IMR-90 (cell line): Measurements from ENCODE around the gene EIF4A2. TPM values are rescaled to one million over a fixed set of nuclear protein-coding genes. Genes with fewer than 3 reads are reported as not detected.

Source experiments
- ATAC-seq: fragments of 200-7000 bp; cut with Tn5 transposase; 2 replicates; pipeline ENCODE4 v1.9.1; 2020; ENCODE audit warnings: low read depth, mild to moderate bottlenecking, moderate library complexity
- BruUV-seq: library from RNA; stranded (reverse); fragments of 400-500 nt; replicated peaks from 2 replicates; lab custom pipeline; 2021; lab: Mats Ljungman, UMichigan
- CTCF ChIA-PET: fragments of 300-600 bp; formaldehyde crosslinking; extraction: SDS; loops from one replicate; lab custom pipeline; 2021; ENCODE audit warnings: antibody characterized with exemption; lab: Yijun Ruan, JAX
- POLR2A ChIA-PET: fragments of 300-600 bp; sonication (Branson Sonifier 250); formaldehyde crosslinking; loops from one replicate; lab custom pipeline; 2022; ENCODE audit warnings: antibody characterized with exemption; ENCODE audit not compliant: unreplicated experiment; lab: Charles Lee
- DNase-seq: peaks from one replicate; pipeline ENCODE4 v3.0.0; 2013
- H2AFZ ChIP-seq: replicated peaks from 2 replicates; pipeline ENCODE3; 2013; ENCODE audit warnings: low read length, mild to moderate bottlenecking; ENCODE audit not compliant: poor library complexity
- H2AK5ac ChIP-seq: 2 replicates; pipeline ENCODE4 v1.6.1; 2013; ENCODE audit warnings: low read depth, low read length, inconsistent platforms
- H2AK9ac ChIP-seq: replicated peaks from 2 replicates; pipeline ENCODE3; 2013; ENCODE audit warnings: mild to moderate bottlenecking, low read depth, low read length, moderate library complexity; ENCODE audit not compliant: poor library complexity
- H2BK120ac ChIP-seq: 2 replicates; pipeline ENCODE4 v1.6.1; 2013; ENCODE audit warnings: low read depth, low read length, inconsistent platforms
- H2BK15ac ChIP-seq: 3 replicates; pipeline ENCODE4 v1.6.1; 2013; ENCODE audit warnings: low read depth, low read length, inconsistent platforms
- H2BK20ac ChIP-seq: 2 replicates; pipeline ENCODE4 v1.6.1; 2013; ENCODE audit warnings: low read depth, mild to moderate bottlenecking, inconsistent platforms, low read length, moderate library complexity
- H2BK5ac ChIP-seq: 2 replicates; pipeline ENCODE4 v1.6.1; 2013; ENCODE audit warnings: mild to moderate bottlenecking, low read depth, low read length, inconsistent platforms; ENCODE audit not compliant: poor library complexity, severe bottlenecking
- H3K14ac ChIP-seq: replicated peaks from 2 replicates; pipeline ENCODE4 v1.6.1; 2013; ENCODE audit warnings: low read depth, low read length, inconsistent platforms
- H3K18ac ChIP-seq: 2 replicates; pipeline ENCODE4 v1.6.1; 2013; ENCODE audit warnings: low read depth, low read length, control low read depth
- H3K23ac ChIP-seq: 2 replicates; pipeline ENCODE4 v1.6.1; 2013; ENCODE audit warnings: low read depth, low read length, inconsistent platforms
- H3K27ac ChIP-seq: 2 replicates; pipeline ENCODE4 v1.5.1; 2013; ENCODE audit warnings: mild to moderate bottlenecking, control low read depth, low read length; ENCODE audit not compliant: insufficient read depth
- H3K27me3 ChIP-seq: 2 replicates; pipeline ENCODE4 v1.6.1; 2013; ENCODE audit warnings: low read length; ENCODE audit not compliant: control insufficient read depth, insufficient read depth
- H3K36me3 ChIP-seq: 2 replicates; pipeline ENCODE4 v1.6.1; 2013; ENCODE audit warnings: low read length, mixed read lengths; ENCODE audit not compliant: control insufficient read depth, insufficient read depth
- H3K4ac ChIP-seq: 2 replicates; pipeline ENCODE4 v1.6.1; 2013; ENCODE audit warnings: low read depth, low read length, inconsistent platforms
- H3K4me1 ChIP-seq: 2 replicates; pipeline ENCODE4 v1.6.1; 2013; ENCODE audit warnings: low read length, mixed read lengths; ENCODE audit not compliant: control insufficient read depth, insufficient read depth
- H3K4me2 ChIP-seq: 2 replicates; pipeline ENCODE4 v1.6.1; 2013; ENCODE audit warnings: low read depth, mild to moderate bottlenecking, control low read depth, low read length, moderate library complexity
- H3K4me3 ChIP-seq: 2 replicates; pipeline ENCODE4 v1.5.1; 2013; ENCODE audit warnings: low read depth, mild to moderate bottlenecking, control low read depth, low read length, moderate library complexity; ENCODE audit not compliant: insufficient read depth
- H3K56ac ChIP-seq: 2 replicates; pipeline ENCODE4 v1.6.1; 2013; ENCODE audit warnings: low read length, inconsistent platforms; ENCODE audit not compliant: insufficient read depth; ENCODE audit errors: extremely low read depth
- H3K79me1 ChIP-seq, 2 experiments: 2 replicates each; pipeline ENCODE4 v1.6.1; 2013; ENCODE audit warnings: low read length in 2 of 2, inconsistent platforms in 1 of 2, low read depth in 1 of 2
- H3K9ac ChIP-seq: 2 replicates; pipeline ENCODE4 v1.6.1; 2013; ENCODE audit warnings: low read depth, low read length, control low read depth
- H3K9me1 ChIP-seq: 2 replicates; pipeline ENCODE4 v1.6.1; 2013; ENCODE audit warnings: low read length, inconsistent platforms; ENCODE audit not compliant: insufficient read depth
- H3K9me3 ChIP-seq: 2 replicates; pipeline ENCODE4 v1.6.1; 2013; ENCODE audit warnings: low read length; ENCODE audit not compliant: control insufficient read depth, insufficient read depth
- H4K20me1 ChIP-seq: 2 replicates; pipeline ENCODE4 v1.6.1; 2013; ENCODE audit warnings: low read length, inconsistent platforms; ENCODE audit not compliant: insufficient read depth
- H4K5ac ChIP-seq: 2 replicates; pipeline ENCODE4 v1.6.1; 2013; ENCODE audit warnings: mild to moderate bottlenecking, low read depth, low read length, control low read depth
- H4K8ac ChIP-seq, 2 experiments: 2 replicates each; pipeline ENCODE4 v1.6.1; 2013; ENCODE audit warnings: low read depth in 2 of 2, low read length in 2 of 2, control low read depth in 1 of 2, inconsistent platforms in 1 of 2
- H4K91ac ChIP-seq: 2 replicates; pipeline ENCODE4 v1.6.1; 2013; ENCODE audit warnings: low read depth, low read length, inconsistent platforms; ENCODE audit not compliant: insufficient read depth
- BHLHE40 ChIP-seq: fragments of 150-350 bp; IDR thresholded peaks from 2 replicates; pipeline ENCODE4 v1.6.1; 2016; ENCODE audit warnings: mild to moderate bottlenecking, low read depth, low read length
- CEBPB ChIP-seq: IDR thresholded peaks from 2 replicates; pipeline ENCODE4 v1.6.1; 2012; ENCODE audit warnings: low read depth, low read length, improper control_type of control experiment
- CHD1 ChIP-seq: IDR thresholded peaks from 2 replicates; pipeline ENCODE4 v1.6.1; 2012; ENCODE audit warnings: low read depth, low read length, improper control_type of control experiment
- FOS ChIP-seq: fragments of 150-350 bp; IDR thresholded peaks from 2 replicates; pipeline ENCODE4 v1.6.1; 2016; ENCODE audit warnings: low read depth, low read length
- MAFK ChIP-seq: IDR thresholded peaks from 2 replicates; pipeline ENCODE4 v1.6.1; 2012; ENCODE audit warnings: low read depth, low read length, improper control_type of control experiment
- MAZ ChIP-seq: IDR thresholded peaks from 2 replicates; pipeline ENCODE4 v1.6.1; 2012; ENCODE audit warnings: low read depth, mild to moderate bottlenecking, low read length, improper control_type of control experiment, moderate library complexity, borderline replicate concordance
- MXI1 ChIP-seq: IDR thresholded peaks from 2 replicates; pipeline ENCODE4 v1.6.1; 2012; ENCODE audit warnings: low read depth, mild to moderate bottlenecking, low read length, moderate library complexity, borderline replicate concordance
- NFE2L2 ChIP-seq: fragments of 150-350 bp; IDR thresholded peaks from 2 replicates; pipeline ENCODE4 v1.6.1; 2016; ENCODE audit warnings: low read depth, mild to moderate bottlenecking, low read length
- POLR2A ChIP-seq: IDR thresholded peaks from 2 replicates; pipeline ENCODE4 v1.6.1; 2012; ENCODE audit warnings: mild to moderate bottlenecking, low read depth, low read length
- RAD21 ChIP-seq: IDR thresholded peaks from 2 replicates; pipeline ENCODE4 v1.6.1; 2012; ENCODE audit warnings: low read length, improper control_type of control experiment
- RCOR1 ChIP-seq: IDR thresholded peaks from 2 replicates; pipeline ENCODE4 v1.6.1; 2012; ENCODE audit warnings: mild to moderate bottlenecking, low read length, improper control_type of control experiment; ENCODE audit not compliant: insufficient replicate concordance
- RFX5 ChIP-seq: IDR thresholded peaks from 2 replicates; pipeline ENCODE4 v1.8.0; 2012; ENCODE audit warnings: low read depth, mild to moderate bottlenecking, low read length, moderate library complexity
- SMC3 ChIP-seq: fragments of 150-350 bp; IDR thresholded peaks from 2 replicates; pipeline ENCODE4 v1.6.1; 2016; ENCODE audit warnings: low read depth, mild to moderate bottlenecking, antibody characterized with exemption, low read length, moderate library complexity
- WGBS, 2 experiments: methylation state at CpG; one replicate each; pipeline versions ENCODE4 v1.1.5 to v1.1.7; 2013; ENCODE audit warnings: missing lambda C conversion rate in 2 of 2; ENCODE audit not compliant: insufficient read length in 1 of 2; ENCODE audit errors: extremely low coverage in 2 of 2; 5-methylcytosine and 5-hydroxymethylcytosine counted together
- dilution Hi-C: fragments of 300-500 bp; cut with HindIII; formaldehyde crosslinking; loops from one replicate; pipeline ENCODE4 v1.14.3; 2018; ENCODE audit warnings: low sequenced_read_pairs; ENCODE audit not compliant: unreplicated experiment
- in situ Hi-C: fragments of 300-500 bp; cut with MboI; formaldehyde crosslinking; loops from 3 replicates; pipeline ENCODE4 v1.14.3; 2019; ENCODE audit warnings: low sequenced_read_pairs, inconsistent platforms, mixed read lengths
- intact Hi-C: fragments of 100-400 bp; cut with micrococcal nuclease; formaldehyde crosslinking; loops from 2 replicates; pipeline ENCODE4 v1.10.0; 2022
- polyA plus RNA-seq, 3 experiments: library from polyadenylated mRNA; depleted of rRNA; stranded (reverse); fragments of >200 nt; gene quantifications; 2 replicates each; pipeline ENCODE4 v1.2.3, GENCODE V29; 2012; ENCODE audit warnings: low replicate concordance in 1 of 3
- total RNA-seq: library from RNA; depleted of rRNA; stranded (reverse); fragments of >200 nt; gene quantifications from 2 replicates; pipeline ENCODE4 v1.2.3, GENCODE V29; 2012
- TF ChIP-seq, protein P1 (sequence below): fragments of 150-350 bp; IDR thresholded peaks from 2 replicates; pipeline ENCODE4 v1.6.1; 2016; ENCODE audit warnings: low read depth, mild to moderate bottlenecking, low read length, moderate library complexity, borderline replicate concordance
- TF ChIP-seq, protein P2 (sequence below): fragments of 150-350 bp; IDR thresholded peaks from 2 replicates; pipeline ENCODE4 v1.6.1; 2017; ENCODE audit warnings: mild to moderate bottlenecking, antibody characterized with exemption, low read length, low read depth
- TF ChIP-seq, protein P3 (sequence below): conservative IDR thresholded peaks from 2 replicates; pipeline ENCODE4 v1.5.1; 2012; ENCODE audit warnings: mild to moderate bottlenecking, low read depth, low read length, improper control_type of control experiment

The EIF4A2 gene
- total and polyA plus RNA-seq, 2 of the 4 experiments (the other 2 are of a cell fraction) = 310 to 320 TPM

DNA sequence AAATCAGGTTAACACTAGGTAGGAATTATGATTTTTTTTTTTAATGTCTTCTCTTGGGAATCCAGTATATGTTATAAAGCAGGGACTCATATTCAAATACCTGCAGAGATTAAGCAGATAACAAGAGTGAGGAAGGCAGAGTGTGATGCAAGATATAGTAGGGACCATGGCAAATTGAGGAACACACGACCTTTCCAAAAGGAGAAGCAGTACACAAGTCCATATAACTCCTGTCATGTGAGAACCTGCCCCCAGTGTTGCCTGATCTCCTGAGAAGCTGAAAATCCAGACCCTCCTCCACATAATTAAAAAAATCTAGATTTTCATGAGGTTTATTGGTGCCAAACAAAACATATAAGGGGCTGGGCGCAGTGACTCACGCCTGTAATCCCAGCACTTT lies 19.3 kb downstream of the EIF4A2 start:
- Histone ChIP-seq H2BK20ac (no peak overlapping the region), H3K27ac (no peak overlapping the region), H2AFZ (no peak overlapping the region), H4K5ac (no peak overlapping the region), H3K4me3 (no peak overlapping the region), H3K9ac (no peak overlapping the region), H4K20me1 (no peaks in the 10 kb centered on the region), H3K14ac (no peak overlapping the region), H3K18ac (no peak overlapping the region), H2BK15ac (no peak overlapping the region), H2BK5ac (no peak overlapping the region), H2AK9ac (no peak overlapping the region), H4K91ac (no peak overlapping the region), H3K4me1 (no peaks in the 10 kb centered on the region), H3K9me1 (0 out of 2 replicates have a peak, but pooled peaks cover 4% of the 10 kb centered on the region), H3K23ac (no peak overlapping the region), H2BK120ac (no peak overlapping the region), H3K56ac (no peak overlapping the region), H3K4me2 (no peak overlapping the region), H3K36me3 (peaks cover 6% of the 10 kb centered on the region; the same call in 1 of the 2 replicates), H3K27me3 (no peaks in the 10 kb centered on the region), H4K8ac (no peak overlapping the region), H3K4ac (no peak overlapping the region), H2AK5ac (no peak overlapping the region), H3K79me1 (peaks cover 9 to 25% of the 10 kb centered on the region in 2 experiments), H3K9me3 (no peaks in the 10 kb centered on the region)
- no TSS peak for BruUV-seq
- CTCF ChIA-PET = no interaction called here
- DNase-seq (no peak), ATAC-seq (no peak)
- intact Hi-C loops = no loop called here
- dilution Hi-C loops = no loop called here
- POLR2A ChIA-PET = no interaction called here
- 100% methylated on average over 2 of the region's 3 CpGs; no CpG with 5 or more reads in 1 of the 2 experiments for WGBS, 2 experiments
- TF ChIP-seq NFE2L2 = no peak
- no peak for TF ChIP-seq MAFK
- no peak for TF ChIP-seq MXI1
- no peak for TF ChIP-seq FOS
- no peak for TF ChIP-seq CHD1
- TF ChIP-seq RCOR1 = no peak
- no peak for TF ChIP-seq SMC3
- TF ChIP-seq RFX5 = no peak
- TF ChIP-seq, protein P1, sequence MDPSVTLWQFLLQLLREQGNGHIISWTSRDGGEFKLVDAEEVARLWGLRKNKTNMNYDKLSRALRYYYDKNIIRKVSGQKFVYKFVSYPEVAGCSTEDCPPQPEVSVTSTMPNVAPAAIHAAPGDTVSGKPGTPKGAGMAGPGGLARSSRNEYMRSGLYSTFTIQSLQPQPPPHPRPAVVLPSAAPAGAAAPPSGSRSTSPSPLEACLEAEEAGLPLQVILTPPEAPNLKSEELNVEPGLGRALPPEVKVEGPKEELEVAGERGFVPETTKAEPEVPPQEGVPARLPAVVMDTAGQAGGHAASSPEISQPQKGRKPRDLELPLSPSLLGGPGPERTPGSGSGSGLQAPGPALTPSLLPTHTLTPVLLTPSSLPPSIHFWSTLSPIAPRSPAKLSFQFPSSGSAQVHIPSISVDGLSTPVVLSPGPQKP = no peak
- no peak for TF ChIP-seq MAZ
- no peak for TF ChIP-seq RAD21
- TF ChIP-seq, protein P2, sequence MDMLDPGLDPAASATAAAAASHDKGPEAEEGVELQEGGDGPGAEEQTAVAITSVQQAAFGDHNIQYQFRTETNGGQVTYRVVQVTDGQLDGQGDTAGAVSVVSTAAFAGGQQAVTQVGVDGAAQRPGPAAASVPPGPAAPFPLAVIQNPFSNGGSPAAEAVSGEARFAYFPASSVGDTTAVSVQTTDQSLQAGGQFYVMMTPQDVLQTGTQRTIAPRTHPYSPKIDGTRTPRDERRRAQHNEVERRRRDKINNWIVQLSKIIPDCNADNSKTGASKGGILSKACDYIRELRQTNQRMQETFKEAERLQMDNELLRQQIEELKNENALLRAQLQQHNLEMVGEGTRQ = no peak
- TF ChIP-seq CEBPB = no peak
- TF ChIP-seq, protein P3, sequence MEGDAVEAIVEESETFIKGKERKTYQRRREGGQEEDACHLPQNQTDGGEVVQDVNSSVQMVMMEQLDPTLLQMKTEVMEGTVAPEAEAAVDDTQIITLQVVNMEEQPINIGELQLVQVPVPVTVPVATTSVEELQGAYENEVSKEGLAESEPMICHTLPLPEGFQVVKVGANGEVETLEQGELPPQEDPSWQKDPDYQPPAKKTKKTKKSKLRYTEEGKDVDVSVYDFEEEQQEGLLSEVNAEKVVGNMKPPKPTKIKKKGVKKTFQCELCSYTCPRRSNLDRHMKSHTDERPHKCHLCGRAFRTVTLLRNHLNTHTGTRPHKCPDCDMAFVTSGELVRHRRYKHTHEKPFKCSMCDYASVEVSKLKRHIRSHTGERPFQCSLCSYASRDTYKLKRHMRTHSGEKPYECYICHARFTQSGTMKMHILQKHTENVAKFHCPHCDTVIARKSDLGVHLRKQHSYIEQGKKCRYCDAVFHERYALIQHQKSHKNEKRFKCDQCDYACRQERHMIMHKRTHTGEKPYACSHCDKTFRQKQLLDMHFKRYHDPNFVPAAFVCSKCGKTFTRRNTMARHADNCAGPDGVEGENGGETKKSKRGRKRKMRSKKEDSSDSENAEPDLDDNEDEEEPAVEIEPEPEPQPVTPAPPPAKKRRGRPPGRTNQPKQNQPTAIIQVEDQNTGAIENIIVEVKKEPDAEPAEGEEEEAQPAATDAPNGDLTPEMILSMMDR = no peak
- TF ChIP-seq POLR2A = no peak
- TF ChIP-seq BHLHE40 = no peak
- in situ Hi-C loops = loop anchor here (25.0 kb wide), 1 partner anchor 815 kb away; no protein-coding TSS in a partner anchor
